Stimulated activated naive CD8-positive, alpha-beta T cell treated with anti-CD3 and anti-CD28 coated beads, Interleukin-15, Interleukin-2, amounts not matched to agents 100 ng/mL and 50 ng/mL, for 24 hours (primary cell): ENCODE data around the gene COX11.

ENCODE experiments used
- H3K27ac Mint-ChIP-seq: one replicate; pipeline ENCODE4 v1.8.0; 2021; ENCODE audit warnings: mild to moderate bottlenecking, mixed read lengths
- H3K27me3 Mint-ChIP-seq: one replicate; pipeline ENCODE4 v1.8.0; 2021; ENCODE audit warnings: mixed read lengths
- H3K36me3 Mint-ChIP-seq: one replicate; pipeline ENCODE4 v1.8.0; 2021; ENCODE audit warnings: low read depth, mixed read lengths
- H3K4me1 Mint-ChIP-seq: one replicate; pipeline ENCODE4 v1.8.0; 2021; ENCODE audit warnings: low read depth, mixed read lengths
- H3K4me3 Mint-ChIP-seq: one replicate; pipeline ENCODE4 v1.8.0; 2021; ENCODE audit warnings: mild to moderate bottlenecking, mixed read lengths
- H3K9me3 Mint-ChIP-seq: one replicate; pipeline ENCODE4 v1.8.0; 2021; ENCODE audit warnings: mixed read lengths

The COX11 gene, protein sequence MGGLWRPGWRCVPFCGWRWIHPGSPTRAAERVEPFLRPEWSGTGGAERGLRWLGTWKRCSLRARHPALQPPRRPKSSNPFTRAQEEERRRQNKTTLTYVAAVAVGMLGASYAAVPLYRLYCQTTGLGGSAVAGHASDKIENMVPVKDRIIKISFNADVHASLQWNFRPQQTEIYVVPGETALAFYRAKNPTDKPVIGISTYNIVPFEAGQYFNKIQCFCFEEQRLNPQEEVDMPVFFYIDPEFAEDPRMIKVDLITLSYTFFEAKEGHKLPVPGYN

DNA sequence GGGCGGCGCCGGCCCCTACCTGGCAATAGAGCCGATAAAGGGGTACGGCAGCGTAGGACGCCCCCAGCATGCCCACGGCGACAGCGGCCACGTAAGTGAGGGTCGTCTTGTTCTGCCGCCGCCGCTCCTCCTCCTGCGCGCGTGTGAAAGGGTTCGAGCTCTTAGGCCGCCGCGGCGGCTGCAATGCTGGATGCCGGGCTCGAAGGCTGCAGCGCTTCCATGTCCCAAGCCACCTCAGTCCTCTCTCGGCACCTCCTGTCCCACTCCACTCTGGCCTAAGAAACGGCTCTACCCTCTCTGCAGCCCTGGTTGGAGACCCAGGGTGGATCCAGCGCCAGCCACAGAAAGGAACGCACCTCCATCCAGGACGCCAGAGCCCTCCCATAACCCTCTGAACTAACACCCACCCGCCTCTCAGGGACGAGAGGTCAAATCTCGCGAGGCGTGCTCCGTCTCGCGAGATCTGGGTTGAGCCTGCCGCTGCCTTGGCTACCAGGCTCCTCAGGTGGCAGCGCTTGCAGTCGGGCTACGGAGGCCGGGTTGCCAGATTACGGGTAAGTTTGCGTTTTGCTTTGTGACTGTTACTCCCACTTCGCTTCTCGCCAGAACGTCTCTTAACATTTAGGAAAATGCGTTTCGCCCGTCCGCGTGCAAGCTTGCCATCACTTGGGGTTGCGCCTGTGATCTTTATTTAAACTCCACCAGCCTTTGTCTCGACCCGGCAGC lies at the start of gene COX11, which contains the start of gene STXBP4:
Gene COX11 (minus strand): TSS at position 393 of the 726 bp plus-strand sequence. CDS start 8 bp downstream, at position 385.
Gene STXBP4 (plus strand): TSS at position 504 of the 726 bp plus-strand sequence. CDS start 17,455 bp downstream, outside the sequence.
- Mint-ChIP-seq H3K9me3 (no peaks in the 10 kb centered on the region), H3K4me1 (peaks cover 17% of the 10 kb centered on the region), H3K4me3 (no peak within 1 kb of the TSS)

DNA sequence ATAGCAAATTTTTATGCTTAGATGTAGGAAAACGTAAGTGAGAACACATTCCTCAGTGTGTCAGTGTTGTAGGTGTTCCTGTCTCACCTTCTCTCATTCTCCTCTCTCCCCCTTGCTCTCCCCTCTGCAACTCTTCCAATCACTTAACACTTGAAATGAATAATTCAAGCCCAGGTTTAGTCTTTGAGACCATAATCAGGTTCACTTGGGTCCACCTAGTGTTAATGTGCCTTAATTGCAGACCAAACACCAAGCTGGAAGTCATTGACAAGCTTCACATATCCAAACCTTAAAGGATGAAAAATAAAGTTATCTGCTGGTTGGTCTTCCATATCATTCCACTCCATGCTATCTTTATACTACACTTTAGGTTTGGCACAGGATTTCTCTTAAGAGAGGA lies 37.1 kb upstream of the COX11 start:
- peaks cover 16% of the 10 kb centered on the region for H3K36me3 Mint-ChIP-seq
- H3K4me1 Mint-ChIP-seq, result no peaks in the 10 kb centered on the region
- H3K4me3 Mint-ChIP-seq, result no peak overlapping the region
- no peaks in the 10 kb centered on the region for H3K27me3 Mint-ChIP-seq
- H3K27ac Mint-ChIP-seq, result no peak overlapping the region
- no peaks in the 10 kb centered on the region for H3K9me3 Mint-ChIP-seq

More for the DNA sequence above, at the start of gene COX11, which contains the start of gene STXBP4:
- no peak within 1 kb of the TSS for H3K27ac Mint-ChIP-seq
- H3K27me3 Mint-ChIP-seq, result no peaks in the 10 kb centered on the region
- peaks cover 26% of the 10 kb centered on the region for H3K36me3 Mint-ChIP-seq

DNA sequence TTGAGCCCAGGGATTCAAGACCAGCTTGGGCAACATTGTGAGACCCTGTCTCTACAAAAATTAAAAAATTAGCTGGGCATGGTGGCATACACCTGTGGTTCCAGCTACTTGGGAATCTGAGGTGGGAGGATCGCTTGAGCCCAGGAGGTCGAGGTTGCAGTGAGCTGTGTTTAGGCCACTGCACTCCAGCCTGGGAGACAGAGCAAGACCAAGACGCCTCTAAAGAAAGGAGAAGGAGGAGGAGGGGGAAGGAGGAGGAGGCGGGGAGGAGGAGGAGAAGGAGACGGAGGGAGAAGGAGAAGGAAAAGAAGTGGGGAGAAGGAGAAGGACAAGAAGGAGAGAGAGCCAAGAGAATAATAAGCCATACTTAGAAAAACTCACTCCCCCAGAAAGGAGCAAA lies 36.0 kb upstream of the COX11 start:
- no peak overlapping the region for H3K4me3 Mint-ChIP-seq
- H3K36me3 Mint-ChIP-seq, result peaks cover 12% of the 10 kb centered on the region

GRCh38 chr17:55002458-55002857 lies 34.0 kb upstream of the COX11 start:
- Mint-ChIP-seq H3K4me1 (no peaks in the 10 kb centered on the region), H3K27ac (no peak overlapping the region), H3K4me3 (no peak overlapping the region), H3K27me3 (no peaks in the 10 kb centered on the region), H3K9me3 (no peaks in the 10 kb centered on the region), H3K36me3 (no peaks in the 10 kb centered on the region)

More for the DNA sequence above, 36.0 kb upstream of the COX11 start:
- Mint-ChIP-seq H3K27ac (no peak overlapping the region), H3K9me3 (no peaks in the 10 kb centered on the region), H3K27me3 (no peaks in the 10 kb centered on the region), H3K4me1 (no peaks in the 10 kb centered on the region)

- no peak overlapping the region for H3K4me3 Mint-ChIP-seq
- no peaks in the 10 kb centered on the region for H3K27me3 Mint-ChIP-seq
- H3K36me3 Mint-ChIP-seq, result peaks cover 5% of the 10 kb centered on the region
- no peaks in the 10 kb centered on the region for H3K9me3 Mint-ChIP-seq
- H3K27ac Mint-ChIP-seq, result no peak overlapping the region
- no peaks in the 10 kb centered on the region for H3K4me1 Mint-ChIP-seq
These were observed 28.0 kb upstream of the COX11 start for GRCh38 chr17:54996441-54996840.

- Mint-ChIP-seq H3K9me3 (no peaks in the 10 kb centered on the region), H3K27me3 (no peaks in the 10 kb centered on the region), H3K4me1 (no peaks in the 10 kb centered on the region), H3K4me3 (no peak overlapping the region), H3K27ac (no peak overlapping the region), H3K36me3 (peaks cover 5% of the 10 kb centered on the region)
These were observed 24.6 kb upstream of the COX11 start for GRCh38 chr17:54992797-54993639.

DNA sequence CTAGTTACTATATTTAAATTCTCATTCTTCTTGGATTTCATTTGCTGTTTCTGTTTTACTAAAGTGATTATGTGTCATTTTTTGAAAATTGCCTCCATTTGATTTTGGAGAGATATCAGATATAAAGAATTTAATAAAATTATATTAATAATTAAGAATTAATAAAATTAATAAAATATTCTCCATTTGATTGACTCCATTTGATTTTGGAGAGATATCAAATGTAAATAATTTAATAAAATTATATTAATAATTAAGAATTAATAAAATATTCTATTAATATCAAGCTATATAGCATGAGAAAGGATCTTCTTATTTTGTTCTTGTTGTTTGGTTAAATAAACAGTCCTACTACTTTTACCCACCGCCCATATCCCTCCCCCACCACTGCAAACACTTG lies 23.1 kb upstream of the COX11 start:
- Mint-ChIP-seq H3K4me1 (no peaks in the 10 kb centered on the region), H3K4me3 (no peak overlapping the region), H3K9me3 (no peaks in the 10 kb centered on the region), H3K36me3 (peaks cover 5% of the 10 kb centered on the region), H3K27me3 (no peaks in the 10 kb centered on the region), H3K27ac (no peak overlapping the region)

- no peak overlapping the region for H3K27ac Mint-ChIP-seq
- no peaks in the 10 kb centered on the region for H3K9me3 Mint-ChIP-seq
- no peaks in the 10 kb centered on the region for H3K27me3 Mint-ChIP-seq
- H3K4me3 Mint-ChIP-seq, result no peak overlapping the region
- peaks cover 5% of the 10 kb centered on the region for H3K36me3 Mint-ChIP-seq
- H3K4me1 Mint-ChIP-seq, result no peaks in the 10 kb centered on the region
These were observed 21.7 kb upstream of the COX11 start for GRCh38 chr17:54990118-54990517.

DNA sequence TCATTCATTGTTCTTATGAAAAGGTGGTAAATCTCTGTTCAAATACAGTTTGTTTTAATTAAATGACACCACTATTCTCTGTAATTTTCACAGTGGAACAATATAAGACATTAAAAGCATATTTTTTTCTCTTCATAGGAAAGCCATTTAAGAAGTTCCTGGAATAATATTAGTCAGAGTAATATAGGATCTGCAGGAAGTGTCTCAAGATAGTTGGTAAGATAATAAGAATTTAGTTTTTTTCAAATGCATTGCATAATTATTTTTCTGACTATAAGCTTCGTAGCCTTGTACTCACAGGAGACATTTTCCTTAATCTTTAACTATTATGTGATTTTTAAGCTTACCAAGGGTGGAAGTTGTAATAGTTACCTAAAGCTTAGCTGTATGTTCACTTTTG lies 17.0 kb upstream of the COX11 start:
- Mint-ChIP-seq H3K4me3 (no peak overlapping the region), H3K36me3 (peaks cover 8% of the 10 kb centered on the region), H3K9me3 (no peaks in the 10 kb centered on the region), H3K27me3 (no peaks in the 10 kb centered on the region), H3K27ac (no peak overlapping the region), H3K4me1 (no peaks in the 10 kb centered on the region)

DNA sequence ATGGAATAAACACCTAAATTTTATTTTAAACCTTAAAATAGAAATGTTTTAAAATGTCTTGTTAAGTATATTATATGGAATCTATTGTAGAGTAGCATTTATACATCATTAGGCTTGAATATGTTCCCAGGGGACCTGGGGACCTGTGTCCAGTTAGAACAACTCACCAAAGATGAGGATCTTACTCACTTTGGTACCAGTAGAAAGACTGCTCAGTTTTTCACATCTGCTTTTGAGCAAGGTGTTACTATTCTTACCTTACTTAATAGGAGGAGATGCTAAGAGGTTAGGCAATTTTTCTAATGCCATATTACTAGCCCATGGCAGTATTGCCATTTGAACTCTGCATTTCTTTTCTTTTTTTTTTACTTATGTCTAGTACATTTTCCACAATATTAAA lies 14.8 kb upstream of the COX11 start:
- no peaks in the 10 kb centered on the region for H3K9me3 Mint-ChIP-seq
- H3K27ac Mint-ChIP-seq, result no peak overlapping the region
- H3K4me3 Mint-ChIP-seq, result no peak overlapping the region
- no peaks in the 10 kb centered on the region for H3K4me1 Mint-ChIP-seq
- peaks cover 8% of the 10 kb centered on the region for H3K36me3 Mint-ChIP-seq
- no peaks in the 10 kb centered on the region for H3K27me3 Mint-ChIP-seq

- H3K9me3 Mint-ChIP-seq, result no peaks in the 10 kb centered on the region
- H3K27ac Mint-ChIP-seq, result no peak overlapping the region
- no peaks in the 10 kb centered on the region for H3K4me1 Mint-ChIP-seq
- peaks cover 8% of the 10 kb centered on the region for H3K36me3 Mint-ChIP-seq
- H3K4me3 Mint-ChIP-seq, result no peak overlapping the region
- no peaks in the 10 kb centered on the region for H3K27me3 Mint-ChIP-seq
These were observed 13.9 kb upstream of the COX11 start for GRCh38 chr17:54982399-54982798.

- H3K27me3 Mint-ChIP-seq, result no peaks in the 10 kb centered on the region
These were observed 11.9 kb upstream of the COX11 start for GRCh38 chr17:54980375-54980774.

DNA sequence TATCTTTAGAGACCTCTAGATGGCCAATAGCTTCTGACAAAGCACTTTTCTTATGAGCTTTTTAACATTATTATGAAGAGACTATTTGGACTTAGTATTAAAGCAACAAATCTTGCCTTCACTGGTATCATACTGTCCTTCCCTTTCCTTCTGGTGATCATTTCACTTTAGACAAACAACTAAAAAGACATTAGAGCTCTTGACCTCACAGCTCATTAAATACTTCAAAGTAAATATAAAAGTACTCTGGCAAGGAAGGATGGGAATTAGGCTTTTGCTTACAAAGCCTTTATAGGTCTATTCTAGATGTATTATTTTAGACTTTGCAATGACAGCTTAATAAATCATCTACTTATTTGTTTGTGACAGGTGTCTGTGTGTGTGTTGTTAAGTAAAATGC lies 11.2 kb upstream of the COX11 start:
- H3K36me3 Mint-ChIP-seq, result peaks cover 8% of the 10 kb centered on the region
- H3K27ac Mint-ChIP-seq, result no peak overlapping the region
- H3K9me3 Mint-ChIP-seq, result no peaks in the 10 kb centered on the region
- no peak overlapping the region for H3K4me3 Mint-ChIP-seq
- H3K4me1 Mint-ChIP-seq, result no peaks in the 10 kb centered on the region
- H3K27me3 Mint-ChIP-seq, result no peaks in the 10 kb centered on the region

More at GRCh38 chr17:54980375-54980774, 11.9 kb upstream of the COX11 start:
- no peaks in the 10 kb centered on the region for H3K4me1 Mint-ChIP-seq
- H3K4me3 Mint-ChIP-seq, result no peak overlapping the region
- no peaks in the 10 kb centered on the region for H3K9me3 Mint-ChIP-seq
- peaks cover 8% of the 10 kb centered on the region for H3K36me3 Mint-ChIP-seq
- H3K27ac Mint-ChIP-seq, result no peak overlapping the region

DNA sequence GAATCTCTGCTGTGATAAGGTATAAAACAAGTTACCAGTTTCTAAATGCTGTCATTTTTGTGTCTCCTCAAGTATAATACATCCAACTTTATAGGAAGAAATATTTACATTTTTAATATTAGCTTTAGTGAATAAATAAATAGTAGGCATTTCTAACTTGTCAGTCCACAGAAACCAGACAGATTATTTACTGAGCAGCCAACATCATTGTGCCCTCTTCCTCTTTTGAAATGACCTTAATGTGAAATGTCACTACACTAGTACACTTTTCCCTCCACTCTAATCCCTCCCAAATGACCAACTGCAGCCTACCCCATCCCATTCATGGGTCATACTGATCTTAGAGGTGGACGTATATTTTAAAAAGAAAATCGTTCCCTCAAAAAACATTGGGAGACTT lies 9.3 kb upstream of the COX11 start:
- Mint-ChIP-seq H3K4me3 (no peak overlapping the region), H3K27ac (no peak overlapping the region), H3K27me3 (no peaks in the 10 kb centered on the region), H3K36me3 (peaks cover 8% of the 10 kb centered on the region), H3K4me1 (no peaks in the 10 kb centered on the region), H3K9me3 (no peaks in the 10 kb centered on the region)

DNA sequence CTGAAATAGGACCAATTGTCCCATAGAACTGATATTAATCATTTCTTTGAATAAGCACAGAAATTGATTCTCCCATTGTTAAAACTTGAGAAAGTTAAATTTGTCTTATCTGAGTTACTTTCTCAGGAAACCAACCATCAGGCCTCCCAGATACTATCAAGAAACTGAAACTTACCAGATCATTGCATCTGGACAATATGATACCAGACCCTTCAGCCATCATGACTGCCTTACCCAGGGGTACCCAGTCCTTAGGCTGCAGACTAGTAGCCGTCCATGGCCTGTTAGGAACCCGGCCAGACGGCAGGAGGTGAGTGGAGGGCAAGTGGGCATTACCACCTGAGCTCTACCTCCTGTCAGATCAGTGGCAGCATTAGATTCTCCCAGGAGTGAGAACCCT lies 7.9 kb upstream of the COX11 start:
- H3K9me3 Mint-ChIP-seq, result no peaks in the 10 kb centered on the region
- H3K36me3 Mint-ChIP-seq, result peaks cover 7% of the 10 kb centered on the region
- H3K27ac Mint-ChIP-seq, result no peak overlapping the region
- no peaks in the 10 kb centered on the region for H3K27me3 Mint-ChIP-seq
- no peak overlapping the region for H3K4me3 Mint-ChIP-seq
- H3K4me1 Mint-ChIP-seq, result no peaks in the 10 kb centered on the region
